ENCODE data around the gene ARHGAP9. TPM values are rescaled to one million over a fixed set of nuclear protein-coding genes. Genes with fewer than 3 reads are reported as not detected.

The ARHGAP9 gene
- polyA plus RNA-seq (2013, experiment 1 of 2) = 4.9 TPM
- polyA plus RNA-seq (2013, experiment 2 of 2) = 2.1 TPM

GRCh38 chr12:57479376-57480115, at the start of gene ARHGAP9:
ARHGAP9 (minus strand) TSS chr12:57479866; CDS start chr12:57479406, 460 bp downstream.
- no peaks in the 10 kb centered on the region for H3K9me3 ChIP-seq (ENCODE audit: control insufficient read depth, low read length)
- no peak within 1 kb of the TSS for H3K27ac ChIP-seq (ENCODE audit: low read depth, low read length, severe bottlenecking)
- no peak within 1 kb of the TSS for H3K4me3 ChIP-seq (ENCODE audit: extremely low read depth, insufficient read depth, low read length, poor library complexity, severe bottlenecking)
- peaks cover 40% of the 10 kb centered on the region for H3K4me1 ChIP-seq (ENCODE audit: control insufficient read depth, insufficient read depth, low read length, poor library complexity, severe bottlenecking)
- no peaks in the 10 kb centered on the region for H3K36me3 ChIP-seq (ENCODE audit: control insufficient read depth, insufficient read depth, low read length)
- 87 to 100% methylated on average over 3 to 4 of the region's 6 CpGs for WGBS, 2 experiments (ENCODE audit: insufficient coverage in 2 of 2)

GRCh38 chr12:57528831-57529555, 49.3 kb upstream of the ARHGAP9 start:
- no peak overlapping the region for H3K4me3 ChIP-seq (ENCODE audit: extremely low read depth, insufficient read depth, low read length, poor library complexity, severe bottlenecking)
- H3K36me3 ChIP-seq (ENCODE audit: control insufficient read depth, insufficient read depth, low read length) = peaks cover 95% of the 10 kb centered on the region
- H3K27ac ChIP-seq (ENCODE audit: low read depth, low read length, severe bottlenecking) = no peak overlapping the region
- H3K4me1 ChIP-seq (ENCODE audit: control insufficient read depth, insufficient read depth, low read length, poor library complexity, severe bottlenecking) = peaks cover 9% of the 10 kb centered on the region
- WGBS, 2 experiments (ENCODE audit: insufficient coverage in 2 of 2) = 100% methylated on average over 3 of the region's 10 CpGs; no CpG with 5 or more reads in 1 of the 2 experiments
- no peaks in the 10 kb centered on the region for H3K9me3 ChIP-seq (ENCODE audit: control insufficient read depth, low read length)

- no peaks in the 10 kb centered on the region for H3K9me3 ChIP-seq (ENCODE audit: control insufficient read depth, low read length)
- 92 to 99% methylated on average over 7 to 9 of the region's 12 CpGs for WGBS, 2 experiments (ENCODE audit: insufficient coverage in 2 of 2)
- no peak overlapping the region for H3K27ac ChIP-seq (ENCODE audit: low read depth, low read length, severe bottlenecking)
- H3K4me3 ChIP-seq (ENCODE audit: extremely low read depth, insufficient read depth, low read length, poor library complexity, severe bottlenecking) = no peak overlapping the region
- H3K4me1 ChIP-seq (ENCODE audit: control insufficient read depth, insufficient read depth, low read length, poor library complexity, severe bottlenecking) = peaks cover 15% of the 10 kb centered on the region
- H3K36me3 ChIP-seq (ENCODE audit: control insufficient read depth, insufficient read depth, low read length) = peaks cover 89% of the 10 kb centered on the region
Observed at GRCh38 chr12:57528176-57528575, 48.5 kb upstream of the ARHGAP9 start.

DNA sequence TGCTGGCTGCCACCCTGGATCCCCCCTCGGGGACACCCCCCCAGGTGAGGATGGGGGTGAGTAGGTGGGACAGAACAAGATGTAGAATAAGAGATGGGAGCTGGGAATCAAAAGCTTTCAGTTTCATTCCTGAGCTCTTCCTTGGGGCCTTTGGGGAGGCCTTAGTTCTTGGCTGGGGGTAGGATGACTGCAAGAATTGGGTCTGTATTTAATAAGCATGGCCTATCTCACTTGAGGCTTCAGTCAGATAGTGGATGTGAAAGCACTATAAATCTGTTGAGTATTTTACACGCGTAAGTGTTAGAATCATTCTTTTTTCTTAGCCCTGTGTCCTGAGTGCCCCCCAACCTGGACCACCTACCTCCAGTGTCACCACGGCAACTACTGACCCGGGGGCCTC, 47.5 kb upstream of the ARHGAP9 start:
- Histone ChIP-seq H3K9me3 (ENCODE audit: control insufficient read depth, low read length) (no peaks in the 10 kb centered on the region), H3K36me3 (ENCODE audit: control insufficient read depth, insufficient read depth, low read length) (peaks cover 79% of the 10 kb centered on the region), H3K27ac (ENCODE audit: low read depth, low read length, severe bottlenecking) (no peak overlapping the region), H3K4me3 (ENCODE audit: extremely low read depth, insufficient read depth, low read length, poor library complexity, severe bottlenecking) (no peak overlapping the region), H3K4me1 (ENCODE audit: control insufficient read depth, insufficient read depth, low read length, poor library complexity, severe bottlenecking) (peaks cover 16% of the 10 kb centered on the region)
- WGBS, 2 experiments (ENCODE audit: insufficient coverage in 2 of 2) = 83 to 100% methylated on average over 2 of the region's 5 CpGs

DNA sequence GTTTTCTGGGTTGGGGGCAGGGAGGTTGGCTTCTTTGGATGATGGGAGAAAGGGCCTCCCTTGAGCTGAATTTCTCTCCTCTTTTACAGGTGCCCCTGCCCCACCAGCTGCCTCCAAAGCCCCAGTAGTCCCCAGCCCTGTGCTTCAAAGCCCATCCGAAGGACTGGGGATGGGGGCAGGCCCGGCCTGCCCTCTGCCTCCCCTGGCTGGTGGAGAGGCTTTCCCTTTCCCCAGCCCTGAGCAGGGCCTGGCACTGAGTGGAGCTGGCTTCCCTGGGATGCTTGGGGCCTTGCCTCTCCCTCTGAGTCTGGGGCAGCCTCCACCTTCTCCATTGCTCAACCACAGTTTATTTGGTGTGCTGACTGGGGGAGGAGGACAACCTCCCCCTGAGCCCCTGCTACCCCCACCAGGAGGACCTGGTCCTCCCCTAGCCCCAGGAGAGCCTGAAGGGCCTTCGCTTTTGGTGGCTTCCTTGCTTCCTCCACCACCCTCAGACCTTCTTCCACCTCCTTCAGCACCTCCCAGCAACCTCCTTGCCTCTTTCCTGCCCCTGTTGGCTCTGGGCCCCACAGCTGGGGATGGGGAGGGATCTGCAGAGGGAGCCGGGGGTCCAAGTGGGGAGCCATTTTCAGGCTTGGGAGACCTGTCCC, 46.9 kb upstream of the ARHGAP9 start:
- WGBS, 2 experiments (ENCODE audit: insufficient coverage in 2 of 2) = 70 to 92% methylated on average over 2 of the region's 4 CpGs
- H3K36me3 ChIP-seq (ENCODE audit: control insufficient read depth, insufficient read depth, low read length) = peaks cover 73% of the 10 kb centered on the region
- peaks cover 22% of the 10 kb centered on the region for H3K4me1 ChIP-seq (ENCODE audit: control insufficient read depth, insufficient read depth, low read length, poor library complexity, severe bottlenecking)
- no peak overlapping the region for H3K4me3 ChIP-seq (ENCODE audit: extremely low read depth, insufficient read depth, low read length, poor library complexity, severe bottlenecking)
- H3K27ac ChIP-seq (ENCODE audit: low read depth, low read length, severe bottlenecking) = no peak overlapping the region
- no peaks in the 10 kb centered on the region for H3K9me3 ChIP-seq (ENCODE audit: control insufficient read depth, low read length)

- Histone ChIP-seq H3K4me1 (ENCODE audit: control insufficient read depth, insufficient read depth, low read length, poor library complexity, severe bottlenecking) (peaks cover 27% of the 10 kb centered on the region), H3K36me3 (ENCODE audit: control insufficient read depth, insufficient read depth, low read length) (peaks cover 65% of the 10 kb centered on the region), H3K27ac (ENCODE audit: low read depth, low read length, severe bottlenecking) (no peak overlapping the region), H3K4me3 (ENCODE audit: extremely low read depth, insufficient read depth, low read length, poor library complexity, severe bottlenecking) (no peak overlapping the region), H3K9me3 (ENCODE audit: control insufficient read depth, low read length) (no peaks in the 10 kb centered on the region)
- WGBS, 2 experiments (ENCODE audit: insufficient coverage in 2 of 2) = 93 to 95% methylated on average over 12 to 14 of the region's 16 CpGs
Observed at GRCh38 chr12:57525615-57526383, 46.1 kb upstream of the ARHGAP9 start.

DNA sequence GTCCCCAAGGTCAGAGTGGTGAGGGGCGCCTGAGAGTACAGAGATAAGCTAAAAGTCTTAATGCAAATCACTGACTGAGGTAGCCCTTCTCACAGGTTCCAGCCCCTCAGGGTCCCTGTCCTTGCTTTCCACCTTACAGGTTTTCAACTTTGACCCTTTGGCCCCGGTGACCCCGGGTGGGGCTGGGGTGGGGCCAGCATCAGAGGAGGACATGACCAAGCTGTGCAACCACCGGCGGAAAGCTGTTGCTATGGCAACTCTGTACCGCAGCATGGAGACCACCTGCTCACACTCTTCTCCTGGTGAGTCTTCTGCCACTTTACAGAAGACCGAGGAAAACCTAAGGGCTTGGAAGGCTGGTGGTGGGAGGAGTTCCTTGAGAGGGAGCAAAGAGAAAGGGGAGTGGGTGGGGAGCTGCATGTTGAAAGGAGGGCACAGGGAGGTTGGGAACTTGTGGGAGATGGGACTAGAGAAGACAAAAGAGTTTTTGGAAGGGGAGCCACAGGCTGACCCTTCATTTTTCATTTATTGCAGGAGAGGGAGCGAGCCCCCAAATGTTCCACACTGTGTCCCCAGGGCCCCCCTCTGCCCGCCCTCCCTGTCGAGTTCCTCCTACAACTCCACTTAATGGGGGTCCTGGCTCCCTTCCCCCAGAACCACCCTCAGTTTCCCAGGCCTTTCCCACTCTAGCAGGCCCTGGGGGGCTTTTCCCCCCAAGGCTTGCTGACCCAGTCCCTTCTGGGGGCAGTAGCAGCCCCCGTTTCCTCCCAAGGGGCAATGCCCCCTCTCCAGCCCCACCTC, 45.3 kb upstream of the ARHGAP9 start:
- Histone ChIP-seq H3K36me3 (ENCODE audit: control insufficient read depth, insufficient read depth, low read length) (peaks cover 57% of the 10 kb centered on the region), H3K9me3 (ENCODE audit: control insufficient read depth, low read length) (no peaks in the 10 kb centered on the region), H3K4me1 (ENCODE audit: control insufficient read depth, insufficient read depth, low read length, poor library complexity, severe bottlenecking) (peaks cover 27% of the 10 kb centered on the region), H3K4me3 (ENCODE audit: extremely low read depth, insufficient read depth, low read length, poor library complexity, severe bottlenecking) (no peak overlapping the region), H3K27ac (ENCODE audit: low read depth, low read length, severe bottlenecking) (no peak overlapping the region)
- 81 to 97% methylated on average over 7 to 11 of the region's 11 CpGs for WGBS, 2 experiments (ENCODE audit: insufficient coverage in 2 of 2)

DNA sequence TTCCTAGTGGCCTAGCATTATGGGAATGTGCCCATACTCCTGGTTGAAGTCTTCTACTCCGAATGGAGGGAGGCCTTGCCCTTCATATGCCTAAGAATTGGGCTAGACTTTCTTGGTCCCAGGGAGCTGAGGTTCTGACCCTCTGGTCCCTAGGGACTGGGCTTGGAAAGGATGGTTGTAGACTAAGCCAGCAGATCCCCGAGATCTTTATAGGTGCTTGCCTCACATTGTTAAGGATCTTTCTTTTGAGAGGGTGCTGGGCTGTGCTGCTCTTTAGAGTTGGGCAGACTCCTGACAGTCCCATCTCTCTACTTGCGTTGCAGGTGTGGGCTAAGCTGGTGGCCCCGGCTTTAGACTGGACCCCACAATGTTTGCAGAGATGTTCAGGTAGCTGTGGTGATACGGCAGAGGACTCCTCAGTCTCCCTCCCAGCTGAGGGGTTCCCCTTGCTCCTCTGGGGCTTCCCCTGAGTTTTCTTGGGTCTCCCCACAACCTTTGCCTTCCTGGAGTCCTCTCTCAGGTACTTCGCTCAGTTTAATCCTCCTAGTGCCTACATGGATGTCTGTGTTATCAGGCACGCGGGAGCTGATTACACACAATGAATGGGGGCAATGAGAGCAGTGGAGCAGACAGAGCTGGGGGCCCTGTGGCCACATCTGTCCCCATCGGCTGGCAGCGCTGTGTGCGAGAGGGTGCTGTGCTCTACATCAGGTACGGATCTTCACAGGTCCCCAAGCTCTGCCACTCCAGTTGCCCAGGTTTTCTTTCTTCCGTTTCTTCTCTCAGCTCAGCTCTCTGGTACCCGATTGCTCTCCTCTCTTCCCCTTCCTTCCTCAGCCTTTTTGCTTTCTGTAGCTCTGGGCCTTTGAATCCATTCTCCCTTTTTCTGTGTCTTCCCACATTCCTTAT, 44.3 kb upstream of the ARHGAP9 start:
- Histone ChIP-seq H3K27ac (ENCODE audit: low read depth, low read length, severe bottlenecking) (peak overlapping the region; percentile 85), H3K4me1 (ENCODE audit: control insufficient read depth, insufficient read depth, low read length, poor library complexity, severe bottlenecking) (peaks cover 27% of the 10 kb centered on the region), H3K4me3 (ENCODE audit: extremely low read depth, insufficient read depth, low read length, poor library complexity, severe bottlenecking) (peak overlapping the region; percentile 68), H3K9me3 (ENCODE audit: control insufficient read depth, low read length) (no peaks in the 10 kb centered on the region), H3K36me3 (ENCODE audit: control insufficient read depth, insufficient read depth, low read length) (peaks cover 57% of the 10 kb centered on the region)
- WGBS, 2 experiments (ENCODE audit: insufficient coverage in 2 of 2) = 87 to 94% methylated on average over 11 to 14 of the region's 14 CpGs
